ENCODE measurements around the gene MYRF.

- TF ChIP-seq MNT (IDR thresholded peaks at IDR 0.05) (no peak), CTCF (CRISPR knock-in tag; IDR thresholded peaks at IDR 0.05) (no peak)
Observed at GRCh38 chr11:61785837-61786402, 33.5 kb downstream of the MYRF start.

All from HepG2 (cell line).